HG03159 (cell line): Measurements from ENCODE around the gene TUBA8.
"Not testable (repeated sequence)": the region's sequence is repeated elsewhere in the genome, so short reads cannot be mapped to it uniquely, and the experiment has no call there.

Source experiments
- ATAC-seq: cut with Tn5 transposase; IDR thresholded peaks from one replicate; pipeline ENCODE4 v1.9.1; 2021; ENCODE audit warnings: mild to moderate bottlenecking, moderate library complexity; ENCODE audit not compliant: unreplicated experiment

Gene TUBA8

DNA sequence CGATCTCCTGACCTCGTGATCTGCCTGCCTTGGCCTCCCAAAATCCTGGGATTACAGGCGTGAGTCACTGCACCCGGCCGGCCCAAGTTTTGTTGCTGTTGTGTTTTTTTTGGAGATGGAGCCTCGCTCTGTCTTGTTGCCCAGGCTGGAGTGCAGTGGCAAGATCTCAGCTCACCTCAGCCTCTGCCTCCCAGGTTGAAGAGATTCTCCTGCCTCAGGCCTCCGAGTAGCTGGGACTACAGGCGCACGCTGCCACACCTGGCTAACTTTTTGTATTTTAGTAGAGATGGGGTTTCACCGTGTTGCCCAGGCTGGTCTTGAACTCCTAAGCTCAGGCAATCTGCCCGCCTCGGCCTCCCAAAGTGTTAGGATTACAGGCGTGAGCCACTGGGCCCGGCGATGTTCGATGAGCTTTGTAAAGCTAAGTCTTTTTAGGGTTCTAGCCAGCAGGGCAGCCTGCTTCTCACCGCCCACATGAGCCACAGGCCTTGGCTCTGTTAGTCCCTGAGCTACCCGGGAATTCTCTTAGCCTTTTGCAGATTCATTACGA, 12.9 kb downstream of the TUBA8 start:
- not testable (repeated sequence) for ATAC-seq

DNA sequence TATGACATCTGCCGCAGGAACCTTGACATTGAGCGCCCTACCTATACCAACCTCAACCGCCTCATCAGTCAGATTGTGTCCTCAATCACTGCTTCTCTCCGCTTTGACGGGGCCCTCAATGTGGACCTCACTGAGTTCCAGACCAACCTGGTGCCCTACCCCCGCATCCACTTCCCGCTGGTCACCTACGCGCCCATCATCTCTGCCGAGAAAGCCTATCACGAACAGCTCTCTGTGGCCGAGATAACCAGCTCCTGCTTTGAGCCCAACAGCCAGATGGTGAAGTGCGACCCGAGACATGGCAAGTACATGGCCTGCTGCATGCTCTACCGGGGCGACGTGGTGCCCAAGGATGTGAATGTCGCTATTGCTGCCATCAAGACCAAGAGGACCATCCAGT, 16.0 kb downstream of the TUBA8 start:
- no peak for ATAC-seq

DNA sequence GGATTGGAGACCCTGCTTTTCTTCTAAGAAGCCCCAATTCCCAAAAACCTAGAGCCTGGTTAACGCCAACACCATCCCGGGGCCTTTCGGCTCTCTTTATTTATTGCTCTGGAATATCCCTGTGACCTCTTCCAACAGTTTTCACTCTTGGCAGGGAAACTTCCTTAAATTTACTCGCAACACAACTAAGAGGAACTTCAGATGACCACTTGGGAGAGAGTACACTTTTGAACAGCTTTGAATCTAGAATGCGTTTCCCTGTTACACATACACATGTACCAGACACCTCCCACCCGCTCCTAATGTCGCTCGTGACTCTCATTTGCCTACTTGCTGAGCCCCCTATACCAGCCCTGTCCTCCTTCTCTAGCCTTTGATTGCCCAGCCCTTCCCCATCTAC, 19.4 kb downstream of the TUBA8 start:
- ATAC-seq = no peak

DNA sequence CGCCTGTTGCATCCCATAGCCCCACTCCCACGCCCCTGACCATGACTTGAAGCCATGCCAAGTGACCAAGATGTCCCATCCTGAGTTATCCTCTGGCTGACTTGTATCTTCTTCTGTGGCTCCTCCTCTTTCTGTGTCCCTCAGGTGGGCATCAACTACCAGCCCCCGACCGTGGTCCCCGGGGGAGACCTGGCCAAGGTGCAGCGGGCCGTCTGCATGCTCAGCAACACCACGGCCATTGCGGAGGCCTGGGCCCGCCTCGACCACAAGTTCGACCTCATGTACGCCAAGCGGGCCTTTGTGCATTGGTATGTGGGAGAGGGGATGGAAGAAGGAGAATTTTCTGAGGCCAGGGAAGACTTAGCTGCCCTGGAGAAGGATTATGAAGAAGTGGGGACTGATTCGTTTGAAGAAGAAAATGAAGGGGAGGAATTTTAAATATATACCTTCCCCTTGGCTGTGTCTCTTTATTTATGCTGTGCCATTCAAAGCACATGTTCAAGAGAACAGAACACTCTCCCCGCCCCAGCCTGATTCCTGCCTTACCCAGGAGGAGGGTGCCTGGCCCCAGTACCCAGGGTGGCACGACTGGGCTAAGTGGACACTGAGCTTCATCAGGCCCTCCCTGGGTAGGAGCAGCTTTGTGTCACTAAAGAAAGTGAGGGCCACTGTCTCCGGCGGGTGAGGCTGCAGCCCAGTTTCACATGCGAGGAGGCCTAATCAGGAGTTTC, 20.3 kb downstream of the TUBA8 start:
- ATAC-seq = no peak

DNA sequence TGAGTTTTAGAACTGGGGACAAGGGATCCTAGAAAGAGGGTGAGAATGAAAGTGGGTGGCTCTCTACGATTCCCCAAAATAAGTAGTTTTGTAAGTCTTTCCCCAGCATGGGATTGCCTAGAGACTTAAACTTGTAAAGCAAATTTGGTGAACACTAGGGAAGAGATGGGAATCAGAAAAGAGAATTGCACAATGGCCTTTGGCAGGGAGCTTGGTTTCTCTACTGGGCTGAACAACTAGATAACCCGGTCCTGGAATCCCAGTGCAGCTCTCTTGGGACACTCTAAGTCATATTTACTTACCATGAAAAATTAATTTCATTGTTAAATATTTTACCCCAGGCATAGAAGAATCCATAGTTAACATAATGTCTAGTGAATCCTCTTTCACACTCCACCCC, 22.8 kb downstream of the TUBA8 start:
- no peak for ATAC-seq

DNA sequence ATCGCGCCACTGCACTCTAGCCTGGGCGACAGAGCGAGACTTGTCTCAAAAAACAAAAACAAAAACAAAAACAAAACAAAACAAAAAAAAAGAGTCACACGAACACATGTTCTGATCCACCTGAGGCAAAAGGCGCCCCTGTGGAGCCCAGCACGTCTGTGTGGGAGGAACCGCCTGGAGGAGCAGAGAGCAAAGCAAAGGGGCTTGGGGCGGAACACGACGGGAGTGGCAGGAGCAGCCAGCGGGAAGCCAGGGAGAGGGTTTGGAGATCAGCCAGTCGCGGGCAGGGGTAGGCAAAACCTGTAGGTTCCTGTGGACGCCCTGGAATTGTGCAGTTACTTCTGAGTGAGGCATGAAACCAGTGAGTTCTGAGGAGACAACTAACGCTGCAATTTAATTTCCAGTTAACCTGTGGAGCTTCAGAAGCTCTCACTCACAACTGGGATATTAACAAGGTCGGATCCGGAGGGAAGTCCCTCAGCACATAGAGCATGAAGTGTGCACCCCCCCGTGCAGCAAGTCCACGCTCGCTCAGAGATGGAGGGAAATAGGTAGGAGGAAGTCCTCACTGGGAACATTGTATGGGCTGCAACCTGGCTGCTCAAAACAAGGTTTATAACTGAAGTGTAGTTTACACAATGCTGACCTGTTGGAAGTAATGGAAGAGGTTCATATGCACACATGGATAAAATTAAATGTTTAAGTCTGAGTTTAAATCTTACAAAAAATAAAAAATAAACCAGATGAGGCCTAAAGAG, 26.1 kb downstream of the TUBA8 start:
- ATAC-seq = no peak

DNA sequence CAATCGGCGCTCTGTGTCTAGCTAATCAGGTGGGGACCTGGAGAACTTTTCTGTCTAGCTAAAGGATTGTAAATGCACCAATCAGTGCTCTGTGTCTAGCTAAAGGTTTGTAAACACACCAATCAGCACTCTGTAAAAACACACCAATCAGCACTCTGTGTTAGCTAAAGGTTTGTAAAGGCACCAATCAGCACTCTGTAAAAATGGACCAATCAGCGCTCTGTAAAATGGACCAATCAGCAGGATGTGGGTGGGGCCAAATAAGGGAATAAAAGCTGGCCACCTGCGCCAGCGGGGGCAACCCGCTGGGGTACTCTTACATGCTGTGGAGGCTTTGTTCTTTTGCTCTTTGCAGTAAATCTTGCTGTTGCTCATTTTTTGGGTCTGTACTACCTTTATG, 30.4 kb downstream of the TUBA8 start:
- ATAC-seq = not testable (repeated sequence)

DNA sequence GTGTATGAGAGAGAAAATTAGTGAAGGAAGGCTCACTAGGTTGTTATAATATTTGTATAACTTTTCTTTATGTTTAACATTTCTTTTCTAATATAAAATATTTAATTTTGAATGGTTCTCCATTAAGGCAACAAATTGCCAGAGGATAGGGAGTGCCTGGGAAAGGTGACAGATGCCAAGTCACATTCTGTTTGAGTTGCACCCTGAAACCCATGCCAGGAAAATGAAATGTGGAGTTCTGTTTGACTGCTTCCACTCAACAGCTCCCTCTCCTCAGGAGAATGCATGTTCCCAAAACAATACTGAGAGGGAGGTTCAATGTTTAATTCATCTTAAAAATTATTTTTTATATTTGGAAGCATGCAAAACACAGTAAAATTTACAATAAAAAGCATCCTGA, 33.5 kb downstream of the TUBA8 start:
- ATAC-seq = no peak

DNA sequence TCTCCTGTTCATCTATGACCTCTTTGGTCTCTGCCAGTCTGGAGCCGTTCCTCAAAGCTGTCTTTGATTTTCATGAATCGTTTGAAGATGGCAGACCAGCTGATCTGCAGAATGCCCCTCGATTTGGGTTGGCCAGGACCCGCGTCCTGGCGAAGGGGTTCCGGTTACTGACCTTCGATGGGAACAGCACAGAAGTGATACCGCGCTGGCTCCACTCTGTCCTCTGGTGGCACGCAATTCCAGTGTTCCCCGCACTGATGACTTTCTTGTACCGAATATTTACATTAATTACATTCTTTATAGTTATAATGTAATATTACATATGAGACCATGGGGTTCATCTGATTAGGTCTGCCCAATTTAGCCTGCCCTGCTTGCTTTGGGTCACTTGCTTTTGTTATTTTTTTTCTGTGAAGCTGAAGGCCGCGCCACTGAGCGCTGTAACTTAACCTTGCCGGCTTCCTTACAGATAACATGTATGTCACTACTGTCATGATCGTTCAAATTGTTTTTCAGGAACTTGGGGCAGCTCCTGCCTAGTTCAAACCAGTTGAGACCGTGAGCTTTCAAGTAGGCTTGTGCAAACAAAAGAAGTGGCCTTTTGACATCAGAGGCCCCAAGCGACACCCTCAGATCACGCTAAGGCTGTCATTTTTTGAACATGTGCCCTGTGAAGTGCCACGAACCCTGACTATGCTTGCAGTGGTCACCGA, 35.2 kb downstream of the TUBA8 start:
- no peak for ATAC-seq

DNA sequence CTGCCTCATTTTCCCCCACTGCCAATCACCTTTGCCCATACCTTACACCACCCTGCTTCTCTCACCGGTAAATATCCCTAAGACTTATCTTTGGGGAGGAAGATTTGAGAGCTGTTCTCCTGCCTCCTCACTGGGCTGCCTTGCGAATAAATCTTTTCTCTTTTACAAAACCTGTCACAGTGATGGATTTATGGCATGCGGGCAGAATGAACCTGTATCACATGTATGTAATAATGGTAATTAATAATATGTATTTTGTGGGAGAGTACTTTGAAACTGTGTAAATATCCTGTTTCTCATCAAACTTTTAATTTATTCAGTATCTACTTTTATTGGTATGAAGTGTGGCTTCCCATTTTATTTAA, 35.8 kb downstream of the TUBA8 start:
- ATAC-seq = no peak

DNA sequence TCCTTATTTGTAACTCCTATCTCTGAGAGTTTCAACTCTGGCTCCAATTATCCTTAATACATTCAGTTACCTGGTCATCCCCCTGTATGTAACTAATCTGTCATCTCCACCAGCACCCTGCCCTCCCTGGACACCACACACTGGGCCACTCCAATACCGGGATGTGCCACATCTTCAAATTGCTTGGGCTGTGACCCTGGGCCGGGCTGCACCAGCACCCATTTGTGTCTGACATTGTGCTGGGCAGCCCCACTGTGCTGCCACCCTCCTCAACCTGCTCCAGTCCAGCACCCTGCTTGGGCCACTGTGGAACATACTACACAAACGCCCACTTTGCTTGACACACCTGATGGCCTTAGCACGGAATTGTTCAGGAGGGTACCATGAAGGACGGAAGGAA, 37.2 kb downstream of the TUBA8 start:
- no peak for ATAC-seq

DNA sequence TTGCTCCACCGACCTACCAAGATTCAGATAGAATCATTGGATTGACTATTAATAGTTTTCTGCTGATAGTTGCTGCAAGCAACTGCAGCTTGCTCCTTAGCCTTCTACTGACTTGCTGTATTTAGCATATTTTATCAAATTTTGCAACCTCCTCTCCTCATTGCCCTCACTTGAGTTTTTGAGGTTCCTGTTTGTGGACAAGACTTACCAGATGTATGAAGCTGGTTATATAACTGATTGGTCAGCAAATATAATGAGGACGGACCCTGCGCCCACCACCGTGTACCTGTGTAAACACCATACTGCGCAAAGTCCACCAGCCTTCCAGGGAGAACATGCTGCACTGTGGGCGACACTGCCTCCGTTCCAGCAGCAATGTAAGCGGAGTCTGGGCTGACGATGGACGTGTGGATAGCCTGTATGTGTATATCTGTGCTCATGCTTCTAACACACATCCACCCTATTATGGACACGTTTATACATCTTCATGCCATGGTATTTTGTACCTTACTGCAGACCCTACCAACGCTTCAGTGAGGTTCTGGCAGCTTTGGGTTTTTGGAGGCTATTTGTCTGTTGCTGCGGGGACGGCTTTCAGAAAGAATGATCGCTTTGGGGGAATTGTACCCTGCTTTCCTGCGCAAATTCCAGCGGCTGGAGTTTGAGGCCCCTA, 37.8 kb downstream of the TUBA8 start:
- ATAC-seq = no peak

DNA sequence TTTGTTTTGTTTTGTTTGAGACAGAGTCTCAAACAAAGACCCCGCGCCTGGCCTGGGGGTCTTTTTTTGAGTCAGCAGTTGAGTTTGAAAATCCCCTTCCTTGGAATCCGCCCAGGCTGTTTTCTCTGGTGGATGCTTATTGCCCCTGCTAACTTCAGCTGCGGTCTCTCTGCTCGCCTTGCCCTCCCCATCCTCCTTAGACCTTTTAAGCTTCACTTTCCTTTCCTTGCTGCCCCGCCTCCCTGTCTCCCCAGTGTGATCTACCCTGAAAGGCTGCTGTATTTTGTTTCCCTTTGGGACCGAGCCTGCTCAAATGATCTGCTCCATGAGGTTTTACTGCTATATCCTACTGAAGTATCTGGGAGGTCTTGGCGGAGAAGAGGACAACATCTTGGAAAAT, 41.9 kb downstream of the TUBA8 start:
- ATAC-seq = no peak

DNA sequence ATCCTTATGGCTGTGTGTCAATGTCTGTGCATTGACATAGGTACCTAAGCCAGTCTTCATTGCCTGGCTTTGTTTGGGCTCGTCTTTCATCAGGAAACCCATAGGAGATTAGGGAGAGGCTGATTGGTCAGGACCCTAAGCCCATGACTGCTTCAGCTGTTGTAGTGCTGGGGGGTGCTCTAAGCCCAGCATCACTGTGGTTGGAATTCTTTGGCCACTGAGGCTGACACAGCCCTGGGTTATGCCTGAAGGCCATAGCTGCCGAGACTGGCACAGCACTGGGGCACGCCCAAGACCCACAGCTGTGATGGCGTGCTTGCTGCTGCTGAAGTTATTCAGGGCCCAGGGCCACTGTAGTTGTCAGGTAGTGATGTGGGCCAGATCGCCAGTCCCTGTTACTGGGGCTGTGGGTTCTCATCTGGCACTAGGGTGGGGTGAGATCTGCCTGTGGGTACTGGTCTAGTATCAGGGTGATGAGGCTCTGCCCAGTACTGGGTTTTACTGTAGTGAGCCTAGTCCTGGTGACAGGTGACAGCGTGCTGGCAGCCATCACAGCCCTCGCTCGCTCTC, 44.3 kb downstream of the TUBA8 start:
- ATAC-seq = no peak

DNA sequence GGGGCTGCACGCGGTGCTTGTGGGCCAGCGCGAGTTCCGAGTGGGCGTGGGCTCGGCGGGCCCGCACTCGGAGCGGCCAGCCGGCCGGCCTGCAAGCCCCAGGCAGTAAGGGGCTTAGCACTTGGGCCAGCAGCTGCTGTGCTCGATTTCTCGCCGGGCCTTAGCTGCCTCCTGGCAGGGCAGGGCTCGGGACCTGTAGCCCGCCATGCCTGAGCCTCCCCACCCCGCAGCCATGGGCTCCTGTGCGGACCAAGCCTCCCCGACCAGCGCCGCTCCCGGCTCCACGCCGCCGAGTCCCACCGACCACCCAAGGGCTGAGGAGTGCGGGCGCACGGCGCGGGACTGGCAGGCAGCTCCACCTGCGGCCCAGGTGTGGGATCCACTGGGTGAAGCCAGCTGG, 44.9 kb downstream of the TUBA8 start:
- ATAC-seq = not testable (repeated sequence)

DNA sequence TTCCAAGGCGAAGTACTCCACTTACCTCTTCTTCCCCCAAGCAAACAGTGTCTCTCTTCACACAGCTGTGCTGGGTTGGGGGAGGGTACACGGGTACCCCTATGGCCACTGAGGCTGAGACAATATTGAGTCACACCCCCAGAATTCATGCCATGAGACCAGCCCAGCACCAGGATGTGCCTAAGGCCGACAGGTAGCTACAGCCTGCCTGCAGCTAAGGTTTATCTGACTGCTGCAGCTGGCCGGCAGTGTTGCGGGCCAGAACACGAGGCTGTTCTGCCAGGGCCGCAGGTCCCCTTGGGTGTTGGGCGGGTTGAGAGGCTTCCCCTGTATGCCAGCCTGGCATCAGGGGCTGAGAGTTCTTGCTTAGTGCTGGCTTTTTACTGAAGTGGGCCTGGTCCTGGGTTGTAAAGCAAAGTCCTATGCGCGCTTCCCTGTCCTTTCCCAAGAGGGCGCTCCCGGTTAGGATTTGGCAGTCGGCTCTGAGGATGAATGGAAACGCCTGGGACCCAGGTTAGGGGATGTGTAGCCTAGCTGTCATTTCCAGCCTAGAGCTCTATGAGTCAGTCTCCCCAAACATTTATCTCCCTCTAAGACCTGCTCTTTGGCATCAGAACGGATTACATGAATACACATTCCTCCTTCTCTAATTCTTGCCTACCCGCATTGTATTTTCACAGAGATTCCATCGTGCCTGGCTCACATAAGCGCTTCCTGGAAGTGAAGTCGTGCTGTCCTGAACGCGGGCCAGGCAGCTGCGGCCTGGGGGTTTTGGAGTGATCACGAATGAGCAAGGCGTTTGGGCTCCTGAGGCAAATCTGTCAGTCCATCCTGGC, 46.5 kb downstream of the TUBA8 start:
- ATAC-seq = no peak

DNA sequence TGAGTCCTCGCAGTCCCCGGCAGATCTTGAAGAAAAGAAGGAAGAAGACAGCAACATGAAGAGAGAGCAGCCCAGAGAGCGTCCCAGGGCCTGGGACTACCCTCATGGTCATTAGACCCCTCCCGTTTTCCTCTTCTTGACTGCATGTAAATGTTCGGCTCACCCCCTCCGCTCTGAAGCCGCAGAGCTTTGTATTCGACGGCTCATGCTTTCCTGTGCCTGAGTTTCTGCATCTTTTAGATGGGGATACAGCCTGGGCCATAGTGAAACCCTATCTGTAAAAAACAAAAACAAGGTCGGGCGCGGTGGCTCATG, 47.1 kb downstream of the TUBA8 start:
- ATAC-seq = no peak

DNA sequence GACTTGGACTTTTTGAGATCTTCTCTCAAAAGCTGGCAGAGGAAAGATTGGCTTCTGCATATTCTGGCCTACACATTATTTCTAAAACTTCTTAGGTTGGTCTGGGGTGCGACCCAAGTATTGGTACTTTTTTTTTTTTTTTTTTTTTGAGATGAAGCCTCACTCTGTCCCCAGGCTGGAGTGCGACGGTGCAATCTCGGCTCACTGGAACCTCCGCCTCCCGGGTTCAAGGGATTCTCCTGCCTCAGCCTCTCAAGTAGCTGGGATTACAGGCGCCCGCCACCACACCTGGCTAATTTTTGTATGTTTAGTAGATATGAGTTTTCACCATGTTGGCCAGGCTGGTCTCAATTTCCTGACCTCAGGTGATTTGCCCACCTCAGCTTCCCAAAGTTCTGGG, 50.0 kb downstream of the TUBA8 start:
- ATAC-seq = not testable (repeated sequence)

DNA sequence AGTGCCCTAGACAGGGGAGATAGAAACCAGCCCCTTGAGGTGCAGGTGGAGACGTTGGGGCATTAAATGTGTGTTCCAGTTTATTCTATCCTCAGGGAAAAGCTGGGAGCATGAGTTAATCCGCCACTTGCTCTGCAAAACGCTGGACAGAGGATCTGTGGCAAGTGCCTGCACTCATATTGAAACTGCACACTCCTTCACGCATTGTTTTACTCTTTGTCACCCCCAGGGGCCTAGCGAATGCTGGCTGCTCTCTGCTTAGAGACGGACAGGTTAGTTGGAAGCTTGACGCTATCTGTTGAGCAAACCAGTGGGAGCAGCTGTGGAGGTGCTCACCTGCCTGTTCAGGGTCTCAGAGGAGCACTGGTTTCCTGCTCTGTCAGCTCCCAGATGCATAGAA, 53.2 kb downstream of the TUBA8 start:
- ATAC-seq = not testable (repeated sequence)

DNA sequence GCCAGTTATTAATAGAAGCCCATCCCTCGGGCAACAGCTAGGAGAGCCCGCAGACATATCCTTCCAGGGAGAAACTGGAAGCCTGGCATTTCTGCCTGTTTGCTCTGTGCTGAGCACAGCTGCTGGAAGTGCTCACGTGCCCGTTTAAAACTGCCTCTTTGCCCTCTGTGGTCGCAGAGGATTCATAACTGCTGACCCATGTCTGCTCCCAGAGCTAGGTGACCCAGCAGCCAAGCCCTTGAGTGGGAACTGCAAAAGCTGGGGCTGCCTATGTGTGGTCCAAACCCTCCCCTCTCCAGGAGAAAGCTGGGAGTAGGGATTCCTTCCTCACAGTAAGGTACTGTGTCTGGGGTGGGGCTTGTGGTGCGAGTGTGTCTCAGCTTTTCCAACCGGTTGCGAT, 54.0 kb downstream of the TUBA8 start:
- not testable (repeated sequence) for ATAC-seq
